ENCODE measurements around the gene LRFN3. TPM values are rescaled to one million over a fixed set of nuclear protein-coding genes. Genes with fewer than 3 reads are reported as not detected.
"Not testable (repeated sequence)": the region's sequence is repeated elsewhere in the genome, so short reads cannot be mapped to it uniquely, and the experiment has no call there.

LRFN3 gene
- total RNA-seq, 1 experiment from 2014 or later, result 3.7 TPM

DNA sequence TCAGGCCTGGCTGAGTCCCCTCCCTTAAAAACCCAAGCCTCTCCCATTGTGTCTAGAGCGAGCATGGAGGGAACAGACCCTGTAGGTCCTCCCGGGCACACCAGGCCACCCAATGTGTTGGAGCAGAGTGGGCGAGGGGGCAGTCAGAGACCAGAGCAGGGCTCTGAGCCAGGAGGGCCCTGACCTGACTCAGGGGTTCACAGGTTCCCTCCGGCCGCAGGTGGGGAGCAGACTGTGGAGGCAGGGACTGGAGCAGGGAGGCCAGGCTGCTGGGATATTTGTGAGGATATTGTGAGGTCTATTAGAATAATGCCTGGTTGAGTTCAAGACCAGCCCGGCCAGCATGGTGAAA lies 26.5 kb upstream of the LRFN3 start:
- peak; percentile 29 for DNase-seq
- no peaks in the 10 kb centered on the region for H4K20me1 ChIP-seq (ENCODE audit: insufficient read depth, low read depth, low read length)
- H3K27me3 ChIP-seq (ENCODE audit: low read length), result no peaks in the 10 kb centered on the region
- H3K36me3 ChIP-seq (ENCODE audit: insufficient read depth, low read length), result no peaks in the 10 kb centered on the region
- H3K79me2 ChIP-seq (ENCODE audit: low read length), result no peaks in the 10 kb centered on the region
- peak overlapping the region; percentile 7; the same call in 1 of the 2 replicates for H3K9ac ChIP-seq (ENCODE audit: low read length)
- H3K9me3 ChIP-seq (ENCODE audit: low read length), result no peaks in the 10 kb centered on the region
- H3K4me2 ChIP-seq (ENCODE audit: low read depth, low read length, poor library complexity, severe bottlenecking), result peak overlapping the region; percentile 28
- H2AFZ ChIP-seq (ENCODE audit: low read length), result no peak overlapping the region
- peaks cover 11% of the 10 kb centered on the region for H3K4me1 ChIP-seq (ENCODE audit: low read length)
- H3K9me2 ChIP-seq (replicated peaks; ENCODE audit: insufficient read depth, low read length), result no peaks in the 10 kb centered on the region
- no peak overlapping the region for H3K4me3 ChIP-seq (ENCODE audit: low read length)
- no peak overlapping the region for H3K27ac ChIP-seq (ENCODE audit: low read length)

- peak; percentile 19 for DNase-seq
- H3K36me3 ChIP-seq (ENCODE audit: insufficient read depth, low read length); H3K9me3 ChIP-seq (ENCODE audit: low read length); H3K9ac ChIP-seq (ENCODE audit: low read length); H3K27me3 ChIP-seq (ENCODE audit: low read length); H4K20me1 ChIP-seq (ENCODE audit: insufficient read depth, low read depth, low read length); H3K4me2 ChIP-seq (ENCODE audit: low read depth, low read length, poor library complexity, severe bottlenecking); H3K27ac ChIP-seq (ENCODE audit: low read length); H3K79me2 ChIP-seq (ENCODE audit: low read length); H2AFZ ChIP-seq (ENCODE audit: low read length); H3K4me3 ChIP-seq (ENCODE audit: low read length); H3K9me2 ChIP-seq (replicated peaks; ENCODE audit: insufficient read depth, low read length): not testable (repeated sequence)
- H3K4me1 ChIP-seq (ENCODE audit: low read length), result peaks cover 11% of the 10 kb centered on the region
Measured at GRCh38 chr19:35910355-35910754, 25.8 kb upstream of the LRFN3 start.

DNA sequence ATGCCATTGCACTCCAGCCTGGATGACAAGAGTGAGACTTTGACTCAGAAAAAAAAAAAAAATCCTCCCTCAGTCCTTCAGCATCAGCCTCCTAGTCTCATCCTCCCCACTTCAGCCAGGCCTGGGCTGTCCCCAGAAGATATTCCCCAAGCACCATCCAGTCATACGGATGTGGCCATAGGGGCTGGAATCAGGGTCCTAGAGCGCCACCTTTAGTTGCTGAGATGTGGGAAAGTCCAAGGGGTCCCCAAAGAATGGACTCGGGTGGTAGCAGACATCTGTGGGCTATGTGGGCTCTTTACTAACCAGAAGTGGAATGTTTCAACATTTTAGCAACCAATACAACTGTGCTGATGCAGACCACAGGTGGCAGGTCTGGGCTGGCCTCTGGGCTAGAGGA lies 25.0 kb upstream of the LRFN3 start:
- H3K9me2 ChIP-seq (replicated peaks; ENCODE audit: insufficient read depth, low read length), result no peaks in the 10 kb centered on the region
- H3K27me3 ChIP-seq (ENCODE audit: low read length), result no peaks in the 10 kb centered on the region
- no peak overlapping the region for H2AFZ ChIP-seq (ENCODE audit: low read length)
- H3K9ac ChIP-seq (ENCODE audit: low read length), result no peak overlapping the region
- no peaks in the 10 kb centered on the region for H4K20me1 ChIP-seq (ENCODE audit: insufficient read depth, low read depth, low read length)
- H3K9me3 ChIP-seq (ENCODE audit: low read length), result no peaks in the 10 kb centered on the region
- H3K4me1 ChIP-seq (ENCODE audit: low read length), result peaks cover 11% of the 10 kb centered on the region
- no peaks in the 10 kb centered on the region for H3K36me3 ChIP-seq (ENCODE audit: insufficient read depth, low read length)
- peak; percentile 45 for DNase-seq
- H3K4me3 ChIP-seq (ENCODE audit: low read length), result no peak overlapping the region
- H3K27ac ChIP-seq (ENCODE audit: low read length), result no peak overlapping the region
- no peak overlapping the region for H3K4me2 ChIP-seq (ENCODE audit: low read depth, low read length, poor library complexity, severe bottlenecking)
- H3K79me2 ChIP-seq (ENCODE audit: low read length), result no peaks in the 10 kb centered on the region

GRCh38 chr19:35911790-35912189 lies 24.4 kb upstream of the LRFN3 start:
- Histone ChIP-seq H3K9me3 (ENCODE audit: low read length) (no peaks in the 10 kb centered on the region), H4K20me1 (ENCODE audit: insufficient read depth, low read depth, low read length) (no peaks in the 10 kb centered on the region), H2AFZ (ENCODE audit: low read length) (no peak overlapping the region), H3K27ac (ENCODE audit: low read length) (no peak overlapping the region), H3K27me3 (ENCODE audit: low read length) (no peaks in the 10 kb centered on the region), H3K9ac (ENCODE audit: low read length) (no peak overlapping the region), H3K4me3 (ENCODE audit: low read length) (no peak overlapping the region), H3K79me2 (ENCODE audit: low read length) (no peaks in the 10 kb centered on the region), H3K9me2 (replicated peaks; ENCODE audit: insufficient read depth, low read length) (no peaks in the 10 kb centered on the region), H3K36me3 (ENCODE audit: insufficient read depth, low read length) (no peaks in the 10 kb centered on the region), H3K4me2 (ENCODE audit: low read depth, low read length, poor library complexity, severe bottlenecking) (no peak overlapping the region), H3K4me1 (ENCODE audit: low read length) (peaks cover 11% of the 10 kb centered on the region)
- DNase-seq, result no peak

GRCh38 chr19:35913589-35913988 lies 22.6 kb upstream of the LRFN3 start:
- Histone ChIP-seq H3K27ac (ENCODE audit: low read length) (no peak overlapping the region), H3K79me2 (ENCODE audit: low read length) (no peaks in the 10 kb centered on the region), H2AFZ (ENCODE audit: low read length) (no peak overlapping the region), H3K9ac (ENCODE audit: low read length) (no peak overlapping the region), H3K27me3 (ENCODE audit: low read length) (no peaks in the 10 kb centered on the region), H4K20me1 (ENCODE audit: insufficient read depth, low read depth, low read length) (no peaks in the 10 kb centered on the region), H3K4me3 (ENCODE audit: low read length) (no peak overlapping the region), H3K4me1 (ENCODE audit: low read length) (peaks cover 11% of the 10 kb centered on the region), H3K36me3 (ENCODE audit: insufficient read depth, low read length) (no peaks in the 10 kb centered on the region), H3K4me2 (ENCODE audit: low read depth, low read length, poor library complexity, severe bottlenecking) (no peak overlapping the region), H3K9me3 (ENCODE audit: low read length) (no peaks in the 10 kb centered on the region), H3K9me2 (replicated peaks; ENCODE audit: insufficient read depth, low read length) (no peaks in the 10 kb centered on the region)
- peak; percentile 40 for DNase-seq

- no peaks in the 10 kb centered on the region for H3K27me3 ChIP-seq (ENCODE audit: low read length)
Measured at GRCh38 chr19:35915443-35915842, 20.7 kb upstream of the LRFN3 start.

GRCh38 chr19:35919306-35919705 lies 16.9 kb upstream of the LRFN3 start:
- Histone ChIP-seq H3K79me2 (ENCODE audit: low read length) (no peaks in the 10 kb centered on the region), H3K4me3 (ENCODE audit: low read length) (no peak overlapping the region), H3K4me1 (ENCODE audit: low read length) (no peaks in the 10 kb centered on the region), H2AFZ (ENCODE audit: low read length) (no peak overlapping the region), H3K9me3 (ENCODE audit: low read length) (no peaks in the 10 kb centered on the region), H3K27me3 (ENCODE audit: low read length) (no peaks in the 10 kb centered on the region), H3K9me2 (replicated peaks; ENCODE audit: insufficient read depth, low read length) (no peaks in the 10 kb centered on the region), H3K27ac (ENCODE audit: low read length) (no peak overlapping the region), H3K4me2 (ENCODE audit: low read depth, low read length, poor library complexity, severe bottlenecking) (no peak overlapping the region), H3K9ac (ENCODE audit: low read length) (no peak overlapping the region), H4K20me1 (ENCODE audit: insufficient read depth, low read depth, low read length) (no peaks in the 10 kb centered on the region), H3K36me3 (ENCODE audit: insufficient read depth, low read length) (no peaks in the 10 kb centered on the region)
- DNase-seq, result no peak

More at GRCh38 chr19:35915443-35915842, 20.7 kb upstream of the LRFN3 start:
- Histone ChIP-seq H4K20me1 (ENCODE audit: insufficient read depth, low read depth, low read length) (no peaks in the 10 kb centered on the region), H3K4me3 (ENCODE audit: low read length) (no peak overlapping the region), H3K27ac (ENCODE audit: low read length) (no peak overlapping the region), H3K9me3 (ENCODE audit: low read length) (no peaks in the 10 kb centered on the region), H3K4me2 (ENCODE audit: low read depth, low read length, poor library complexity, severe bottlenecking) (no peak overlapping the region), H3K4me1 (ENCODE audit: low read length) (no peaks in the 10 kb centered on the region), H2AFZ (ENCODE audit: low read length) (no peak overlapping the region), H3K9me2 (replicated peaks; ENCODE audit: insufficient read depth, low read length) (no peaks in the 10 kb centered on the region), H3K9ac (ENCODE audit: low read length) (no peak overlapping the region), H3K36me3 (ENCODE audit: insufficient read depth, low read length) (no peaks in the 10 kb centered on the region), H3K79me2 (ENCODE audit: low read length) (no peaks in the 10 kb centered on the region)
- DNase-seq, result no peak

GRCh38 chr19:35921012-35921411 lies 15.2 kb upstream of the LRFN3 start:
- Histone ChIP-seq H3K9ac (ENCODE audit: low read length) (no peak overlapping the region), H3K9me3 (ENCODE audit: low read length) (peaks cover 9% of the 10 kb centered on the region), H3K9me2 (replicated peaks; ENCODE audit: insufficient read depth, low read length) (no peaks in the 10 kb centered on the region), H3K27me3 (ENCODE audit: low read length) (0 out of 2 replicates have a peak, but pooled peaks cover 2% of the 10 kb centered on the region), H3K27ac (ENCODE audit: low read length) (no peak overlapping the region), H3K4me1 (ENCODE audit: low read length) (no peaks in the 10 kb centered on the region), H3K79me2 (ENCODE audit: low read length) (no peaks in the 10 kb centered on the region), H3K36me3 (ENCODE audit: insufficient read depth, low read length) (no peaks in the 10 kb centered on the region), H3K4me2 (ENCODE audit: low read depth, low read length, poor library complexity, severe bottlenecking) (no peak overlapping the region), H4K20me1 (ENCODE audit: insufficient read depth, low read depth, low read length) (no peaks in the 10 kb centered on the region), H2AFZ (ENCODE audit: low read length) (no peak overlapping the region), H3K4me3 (ENCODE audit: low read length) (no peak overlapping the region)
- DNase-seq, result no peak

GRCh38 chr19:35925501-35925900 lies 10.7 kb upstream of the LRFN3 start:
- Histone ChIP-seq H3K9ac (ENCODE audit: low read length) (no peak overlapping the region), H3K27me3 (ENCODE audit: low read length) (0 out of 2 replicates have a peak, but pooled peaks cover 2% of the 10 kb centered on the region), H3K4me3 (ENCODE audit: low read length) (no peak overlapping the region), H3K4me2 (ENCODE audit: low read depth, low read length, poor library complexity, severe bottlenecking) (no peak overlapping the region), H2AFZ (ENCODE audit: low read length) (no peak overlapping the region), H3K9me3 (ENCODE audit: low read length) (peaks cover 9% of the 10 kb centered on the region), H3K27ac (ENCODE audit: low read length) (no peak overlapping the region), H3K79me2 (ENCODE audit: low read length) (no peaks in the 10 kb centered on the region), H3K36me3 (ENCODE audit: insufficient read depth, low read length) (no peaks in the 10 kb centered on the region), H3K9me2 (replicated peaks; ENCODE audit: insufficient read depth, low read length) (no peaks in the 10 kb centered on the region), H3K4me1 (ENCODE audit: low read length) (peaks cover 4% of the 10 kb centered on the region), H4K20me1 (ENCODE audit: insufficient read depth, low read depth, low read length) (no peaks in the 10 kb centered on the region)
- no peak for DNase-seq
